Erythroblast (primary cell): Measurements from ENCODE around the gene PARVA.

ENCODE experiments used
- GATA1 ChIP-seq: IDR thresholded peaks from 2 replicates; pipeline ENCODE4 v1.6.1; 2011; ENCODE audit warnings: low read depth, mild to moderate bottlenecking, control low read depth, low read length, moderate library complexity
- POLR2A ChIP-seq: IDR thresholded peaks from 2 replicates; pipeline ENCODE4 v1.6.1; 2011; ENCODE audit warnings: mild to moderate bottlenecking, low read length

DNA sequence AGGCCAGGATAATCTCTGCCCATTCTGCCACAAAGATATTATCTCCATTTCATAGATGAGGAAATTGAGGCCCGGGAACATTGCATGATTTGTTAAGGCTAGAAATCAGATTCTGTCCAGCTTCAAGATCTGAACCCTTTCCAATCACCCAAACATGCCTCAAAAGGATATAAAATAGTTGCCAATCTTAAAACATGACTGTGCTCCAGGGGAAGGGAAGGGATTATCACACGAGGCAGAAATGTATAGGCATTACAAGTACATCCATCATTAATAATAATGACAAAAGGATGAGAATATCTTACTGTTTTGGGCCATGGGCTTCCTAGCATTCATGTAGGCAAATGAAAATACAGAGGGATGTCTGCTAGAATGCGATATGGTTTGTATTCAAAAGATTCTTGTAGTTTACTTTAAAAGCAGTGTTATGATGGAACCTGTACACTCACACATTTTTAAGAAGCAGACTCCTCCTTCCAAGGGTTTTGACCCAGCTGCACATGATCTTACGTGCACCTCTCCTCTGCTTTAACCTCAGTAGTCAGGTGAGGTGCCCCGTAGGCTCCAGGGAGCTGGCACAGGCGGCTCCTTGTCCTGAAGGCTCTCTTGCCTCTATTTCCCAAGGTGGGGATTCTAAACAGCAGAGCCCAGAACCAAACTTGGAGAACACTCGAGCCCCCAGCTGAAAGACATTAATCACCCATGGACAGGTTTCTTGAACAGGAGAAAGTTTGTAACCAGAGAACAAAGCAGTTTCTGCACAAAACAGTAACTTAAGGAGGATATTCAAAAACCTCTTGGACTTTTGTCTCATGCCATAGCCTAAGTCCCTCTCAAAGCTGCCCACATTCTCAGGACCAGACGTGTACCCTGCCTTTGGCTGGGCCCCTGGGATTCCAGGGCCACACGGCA is 36.0 kb downstream of the PARVA start:
- TF ChIP-seq POLR2A, result no peak
- no peak for TF ChIP-seq GATA1
